GM12878 (cell line): ENCODE data around the gene NUDT13. TPM values are rescaled to one million over a fixed set of nuclear protein-coding genes. Genes with fewer than 3 reads are reported as not detected.

Source experiments
- CBX5 ChIP-seq: sonication (generic); IDR thresholded peaks from 2 replicates; pipeline ENCODE4 v1.6.1; 2016; ENCODE audit warnings: low read depth, moderate library complexity, mild to moderate bottlenecking, inconsistent platforms
- CEBPB ChIP-seq, 2 experiments: fragments of 150-350 bp in 1 of 2; IDR thresholded peaks; 2 replicates each; pipeline ENCODE4 v1.6.1; 2012 to 2014; ENCODE audit warnings: low read depth in 2 of 2, low read length in 2 of 2, borderline replicate concordance in 1 of 2, inconsistent platforms in 1 of 2
- CHD1 ChIP-seq: IDR thresholded peaks from 2 replicates; pipeline ENCODE4 v1.6.1; 2012; ENCODE audit warnings: low read depth, low read length, improper control_type of control experiment
- CREM ChIP-seq: IDR thresholded peaks from 2 replicates; pipeline ENCODE4 v1.6.1; 2014; ENCODE audit warnings: antibody characterized with exemption, low read depth
- CUX1 ChIP-seq: IDR thresholded peaks from 2 replicates; pipeline ENCODE4 v1.6.1; 2012; ENCODE audit warnings: improper control_type of control experiment, low read depth, low read length; ENCODE audit not compliant: insufficient replicate concordance
- ELK1 ChIP-seq: IDR thresholded peaks from 2 replicates; pipeline ENCODE4 v1.6.1; 2012; ENCODE audit warnings: low read depth, low read length, improper control_type of control experiment
- ESRRA ChIP-seq: IDR thresholded peaks from 2 replicates; pipeline ENCODE4 v1.6.1; 2012; ENCODE audit warnings: mild to moderate bottlenecking, low read length, improper control_type of control experiment
- EZH2 ChIP-seq: IDR thresholded peaks from 2 replicates; pipeline ENCODE4 v1.6.1; 2012; ENCODE audit warnings: low read depth, mild to moderate bottlenecking, control low read depth, inconsistent platforms, low read length, borderline replicate concordance; ENCODE audit not compliant: control insufficient read depth
- MAX ChIP-seq: IDR thresholded peaks from 2 replicates; pipeline ENCODE4 v1.6.1; 2012; ENCODE audit warnings: low read depth, low read length, improper control_type of control experiment
- MTA3 ChIP-seq: IDR thresholded peaks from 2 replicates; pipeline ENCODE4 v1.6.1; 2012; ENCODE audit warnings: low read length, inconsistent platforms, borderline replicate concordance
- NR2F1 ChIP-seq: fragments of 450-650 bp; conservative IDR thresholded peaks from 2 replicates; pipeline ENCODE4 v1.6.1; 2017; ENCODE audit warnings: mild to moderate bottlenecking
- RAD21 ChIP-seq: IDR thresholded peaks from 2 replicates; pipeline ENCODE4 v1.6.1; 2011; ENCODE audit warnings: mild to moderate bottlenecking, low read depth, low read length, moderate library complexity; ENCODE audit not compliant: insufficient read depth
- RELB ChIP-seq: fragments of 450-650 bp; IDR thresholded peaks from 2 replicates; pipeline ENCODE4 v1.6.1; 2017; ENCODE audit warnings: low read depth, mild to moderate bottlenecking, moderate library complexity
- STAT1 ChIP-seq: fragments of 450-650 bp; conservative IDR thresholded peaks from 2 replicates; pipeline ENCODE4 v1.6.1; 2014; ENCODE audit warnings: antibody characterized with exemption, mild to moderate bottlenecking
- USF1 ChIP-seq: IDR thresholded peaks from 2 replicates; pipeline ENCODE4 v1.6.1; 2011; ENCODE audit warnings: borderline replicate concordance, low read depth, mild to moderate bottlenecking, moderate library complexity, mixed read lengths, low read length; ENCODE audit not compliant: insufficient read depth; ENCODE audit errors: extremely low read length
- polyA plus RNA-seq, 11 experiments: library from polyadenylated mRNA; depleted of rRNA in 4 of 11; unstranded in 6 of 11; stranded (reverse) in 5 of 11; fragments of >200 nt; fragmentation: Nextera tagmentation in 4 of 11; fragmentation: Illumina TruSeq in 1 of 11; extraction: Ambion mirVana in 4 of 11; extraction: Trizol in 1 of 11; gene quantifications; 1 replicate in 1 of 11; 2 replicates in 10 of 11; pipeline versions ENCODE4 v1.2.1 to v1.2.3, GENCODE V29; 2011 to 2016; ENCODE audit warnings: inconsistent platforms in 2 of 11, missing spikeins in 2 of 11, low read depth in 1 of 11
- total RNA-seq, 4 experiments: library from RNA; depleted of rRNA in 3 of 4; stranded (reverse); fragments of >200 nt in 3 of 4; fragmentation: Illumina TruSeq in 1 of 4; extraction: Trizol in 1 of 4; gene quantifications; 2 replicates each; pipeline versions ENCODE4 v1.2.1 to v1.2.3, GENCODE V29; 2013 to 2021
- TF ChIP-seq, protein P1 (sequence below): IDR thresholded peaks from 2 replicates; pipeline ENCODE4 v1.6.1; 2011; ENCODE audit warnings: mild to moderate bottlenecking, low read depth, low read length, moderate library complexity; ENCODE audit not compliant: insufficient replicate concordance

Gene NUDT13
- total and polyA plus RNA-seq, 10 of the 15 experiments (the other 5 are each of a cell fraction or from before 2014, with no cell fraction given): 0.72 to 6.1 (median 1.9) TPM

DNA sequence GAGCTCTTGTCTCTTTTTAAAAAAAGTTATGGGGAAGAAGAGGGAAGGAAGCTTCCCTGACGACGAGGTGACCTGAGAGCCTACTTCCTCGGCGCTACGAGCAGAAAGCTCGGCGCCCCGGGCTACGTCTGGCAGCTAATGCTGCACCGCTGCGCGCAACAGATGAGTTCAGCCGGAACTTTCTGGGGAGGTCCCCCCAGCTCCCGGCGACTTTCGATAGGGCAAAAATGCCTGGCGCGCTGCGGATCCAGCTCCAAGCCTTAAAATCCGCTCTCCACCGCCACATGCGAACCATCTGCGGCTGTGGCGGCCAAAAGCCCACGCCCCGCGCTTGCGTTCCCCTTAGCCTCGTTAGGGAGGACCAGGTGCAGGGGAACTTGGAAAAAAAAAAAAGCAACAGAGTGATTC lies 14.2 kb upstream of the NUDT13 start (continued):
- no peak for TF ChIP-seq CUX1
- no peak for TF ChIP-seq CREM
- no peak for TF ChIP-seq CBX5
- TF ChIP-seq RAD21: no peak
- no peak for TF ChIP-seq CHD1
- TF ChIP-seq NR2F1: no peak
- no peak for TF ChIP-seq ELK1
- TF ChIP-seq ESRRA: no peak
- TF ChIP-seq CEBPB (IDR thresholded peaks at IDR 0.05; ENCODE audit: borderline replicate concordance in 1 of 2, low read depth in 2 of 2, low read length in 2 of 2): no peak
- TF ChIP-seq STAT1: no peak
- no peak for TF ChIP-seq MTA3
- no peak for TF ChIP-seq EZH2
- no peak for TF ChIP-seq MAX
- TF ChIP-seq, protein P1, sequence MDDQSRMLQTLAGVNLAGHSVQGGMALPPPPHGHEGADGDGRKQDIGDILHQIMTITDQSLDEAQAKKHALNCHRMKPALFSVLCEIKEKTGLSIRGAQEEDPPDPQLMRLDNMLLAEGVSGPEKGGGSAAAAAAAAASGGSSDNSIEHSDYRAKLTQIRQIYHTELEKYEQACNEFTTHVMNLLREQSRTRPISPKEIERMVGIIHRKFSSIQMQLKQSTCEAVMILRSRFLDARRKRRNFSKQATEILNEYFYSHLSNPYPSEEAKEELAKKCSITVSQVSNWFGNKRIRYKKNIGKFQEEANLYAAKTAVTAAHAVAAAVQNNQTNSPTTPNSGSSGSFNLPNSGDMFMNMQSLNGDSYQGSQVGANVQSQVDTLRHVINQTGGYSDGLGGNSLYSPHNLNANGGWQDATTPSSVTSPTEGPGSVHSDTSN: no peak
- TF ChIP-seq RELB: no peak
- no peak for TF ChIP-seq USF1
